CD8-positive, alpha-beta memory T cell (primary cell): ENCODE data around the gene VWA3B. TPM values are rescaled to one million over a fixed set of nuclear protein-coding genes. Genes with fewer than 3 reads are reported as not detected.
"Not testable (repeated sequence)": the region's sequence is repeated elsewhere in the genome, so short reads cannot be mapped to it uniquely, and the experiment has no call there.

Experiments used
- CTCF ChIA-PET: fragments of 350-600 bp; sonication (Branson Sonifier 250); formaldehyde crosslinking; loops from one replicate; lab custom pipeline; 2021; ENCODE audit warnings: antibody characterized with exemption; lab: Charles Lee
- POLR2A ChIA-PET: fragments of 350-600 bp; sonication (Branson Sonifier 250); formaldehyde crosslinking; loops from one replicate; lab custom pipeline; 2021; ENCODE audit warnings: antibody characterized with exemption; lab: Charles Lee
- DNase-seq, 5 donors: peaks; one replicate each; pipeline versions ENCODE4 v3.0.0 to v3.0.0-alpha.2; 2020 to 2022; ENCODE audit warnings: mixed read lengths in 1 of 5
- H3K27ac ChIP-seq: one replicate; pipeline ENCODE4 v1.7.0; 2013; ENCODE audit warnings: low read depth, mild to moderate bottlenecking, low read length, moderate library complexity
- H3K27me3 ChIP-seq: 2 replicates; pipeline ENCODE4 v1.7.0; 2013; ENCODE audit warnings: low read length, mild to moderate bottlenecking; ENCODE audit not compliant: insufficient read depth, poor library complexity, severe bottlenecking
- H3K36me3 ChIP-seq: 2 replicates; pipeline ENCODE4 v1.7.0; 2013; ENCODE audit warnings: mild to moderate bottlenecking, low read length, moderate library complexity; ENCODE audit not compliant: insufficient read depth
- H3K4me1 ChIP-seq: 2 replicates; pipeline ENCODE4 v1.7.0; 2013; ENCODE audit warnings: mild to moderate bottlenecking, low read length, moderate library complexity; ENCODE audit not compliant: insufficient read depth
- H3K4me3 ChIP-seq: 2 replicates; pipeline ENCODE4 v1.7.0; 2013; ENCODE audit warnings: mild to moderate bottlenecking, low read length
- H3K9me3 ChIP-seq: 2 replicates; pipeline ENCODE4 v1.7.0; 2013; ENCODE audit warnings: mild to moderate bottlenecking, low read length
- H3K27ac Mint-ChIP-seq, 8 donors: one replicate each; pipeline ENCODE4 v1.8.0; 2020 to 2021; ENCODE audit warnings: mixed read lengths in 8 of 8, mild to moderate bottlenecking in 6 of 8, inconsistent platforms in 3 of 8, moderate library complexity in 3 of 8
- H3K27me3 Mint-ChIP-seq, 2 donors: one replicate each; pipeline ENCODE4 v1.8.0; 2020 to 2021; ENCODE audit warnings: mixed read lengths in 2 of 2, mild to moderate bottlenecking in 1 of 2, moderate library complexity in 1 of 2
- H3K36me3 Mint-ChIP-seq, 3 donors: one replicate each; pipeline ENCODE4 v1.8.0; 2020 to 2021; ENCODE audit warnings: mixed read lengths in 3 of 3, inconsistent platforms in 1 of 3, mild to moderate bottlenecking in 1 of 3
- H3K4me1 Mint-ChIP-seq, 3 donors: one replicate each; pipeline ENCODE4 v1.8.0; 2020 to 2021; ENCODE audit warnings: mixed read lengths in 3 of 3, inconsistent platforms in 1 of 3, mild to moderate bottlenecking in 1 of 3
- H3K4me3 Mint-ChIP-seq, 7 donors: one replicate each; pipeline ENCODE4 v1.8.0; 2020 to 2021; ENCODE audit warnings: mixed read lengths in 7 of 7, mild to moderate bottlenecking in 6 of 7, moderate library complexity in 4 of 7, inconsistent platforms in 2 of 7
- H3K9me3 Mint-ChIP-seq, 5 donors: one replicate each; pipeline ENCODE4 v1.8.0; 2020 to 2022; ENCODE audit warnings: mixed read lengths in 5 of 5, mild to moderate bottlenecking in 3 of 5, moderate library complexity in 2 of 5, inconsistent platforms in 1 of 5
- polyA plus RNA-seq: library from polyadenylated mRNA; unstranded; fragments of 300-500 nt; fragmentation: Illumina TruSeq; gene quantifications from one replicate; pipeline ENCODE4 v1.2.3, GENCODE V29; 2021
- total RNA-seq, 2 experiments: library from RNA; stranded (reverse); gene quantifications; one replicate each; pipeline ENCODE4 v1.2.3, GENCODE V29; 2021

Gene VWA3B
- total and polyA plus RNA-seq, 3 experiments from 2014 or later = not detected

DNA sequence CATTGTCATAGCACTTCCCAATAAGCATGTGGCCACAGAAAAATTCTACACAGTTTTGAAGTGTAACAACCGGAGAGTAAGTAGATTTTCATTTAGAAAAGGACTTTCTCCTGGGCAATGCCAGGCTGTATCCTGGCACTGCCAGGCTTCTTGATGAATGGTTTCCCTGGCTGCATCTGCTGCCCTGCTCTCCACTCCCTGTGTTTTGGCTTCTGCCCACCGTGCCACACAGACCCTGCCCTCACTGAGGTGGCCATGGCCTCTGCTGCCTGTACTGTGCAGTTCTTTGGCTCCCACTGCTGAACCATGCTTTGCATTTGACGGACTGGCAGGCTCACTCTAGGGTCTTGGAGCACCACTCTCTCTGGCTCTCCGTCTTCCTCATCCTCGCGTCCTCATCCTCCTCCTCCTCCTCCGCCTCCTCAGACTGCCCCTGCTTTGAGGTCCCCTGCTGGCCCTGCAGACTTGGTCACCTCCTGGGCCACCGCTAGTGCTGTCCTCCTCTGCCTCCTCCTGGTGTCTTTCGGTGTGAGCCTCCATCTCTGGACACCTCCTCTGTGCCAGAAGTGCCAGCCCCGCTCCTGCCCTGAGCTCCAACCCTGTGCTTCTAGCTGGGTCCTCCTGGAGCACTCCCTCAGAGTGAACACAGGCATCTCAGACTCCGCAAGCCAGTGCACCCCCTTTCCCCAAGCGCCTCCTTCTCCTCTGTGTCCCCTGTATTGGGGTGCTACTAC, 213.3 kb downstream of the VWA3B start:
- DNase-seq = no peak
- Histone ChIP-seq H3K4me3 (no peak overlapping the region), H3K27me3 (no peaks in the 10 kb centered on the region), H3K9me3 (no peaks in the 10 kb centered on the region), H3K27ac (no peak overlapping the region), H3K4me1 (no peaks in the 10 kb centered on the region), H3K36me3 (no peaks in the 10 kb centered on the region)
- POLR2A ChIA-PET = no interaction called here
- Mint-ChIP-seq H3K27ac (no peak overlapping the region), H3K9me3 (no peaks in the 10 kb centered on the region), H3K36me3 (no peaks in the 10 kb centered on the region), H3K4me3 (no peak overlapping the region), H3K27me3 (peaks cover 28 to 41% of the 10 kb centered on the region in 2 donors), H3K4me1 (no peaks in the 10 kb centered on the region)
- CTCF ChIA-PET = no interaction called here

DNA sequence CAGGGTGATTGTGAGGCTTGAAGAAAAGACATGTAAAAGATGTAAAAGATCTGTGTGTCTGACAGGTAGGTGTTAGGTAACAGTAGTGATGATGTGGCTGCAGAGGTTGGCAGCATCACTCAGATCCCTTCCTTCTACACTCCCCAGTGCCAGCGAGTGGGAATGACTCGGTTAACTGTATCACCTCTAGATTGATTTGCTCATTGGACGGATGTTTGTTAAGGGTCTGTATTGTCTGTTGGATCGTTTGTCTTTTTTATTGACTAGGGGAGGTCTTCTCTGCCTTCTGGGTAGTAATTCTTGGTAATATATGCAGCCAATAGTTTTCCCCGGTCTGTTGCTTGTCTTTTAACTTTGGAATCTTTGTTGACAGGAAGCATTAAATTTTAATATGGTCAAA, 214.5 kb downstream of the VWA3B start:
- Mint-ChIP-seq H3K36me3 (no peaks in the 10 kb centered on the region), H3K4me3 (no peak overlapping the region), H3K9me3 (no peaks in the 10 kb centered on the region), H3K4me1 (no peaks in the 10 kb centered on the region), H3K27ac (no peak overlapping the region), H3K27me3 (peaks cover 25 to 43% of the 10 kb centered on the region in 2 donors)
- ChIA-PET POLR2A (no interaction called here), CTCF (no interaction called here)
- no peak for DNase-seq
- no peak overlapping the region for H3K27ac ChIP-seq
- no peak overlapping the region for H3K4me3 ChIP-seq
- H3K4me1 ChIP-seq = no peaks in the 10 kb centered on the region
- no peaks in the 10 kb centered on the region for H3K27me3 ChIP-seq
- H3K9me3 ChIP-seq = no peaks in the 10 kb centered on the region
- no peaks in the 10 kb centered on the region for H3K36me3 ChIP-seq

DNA sequence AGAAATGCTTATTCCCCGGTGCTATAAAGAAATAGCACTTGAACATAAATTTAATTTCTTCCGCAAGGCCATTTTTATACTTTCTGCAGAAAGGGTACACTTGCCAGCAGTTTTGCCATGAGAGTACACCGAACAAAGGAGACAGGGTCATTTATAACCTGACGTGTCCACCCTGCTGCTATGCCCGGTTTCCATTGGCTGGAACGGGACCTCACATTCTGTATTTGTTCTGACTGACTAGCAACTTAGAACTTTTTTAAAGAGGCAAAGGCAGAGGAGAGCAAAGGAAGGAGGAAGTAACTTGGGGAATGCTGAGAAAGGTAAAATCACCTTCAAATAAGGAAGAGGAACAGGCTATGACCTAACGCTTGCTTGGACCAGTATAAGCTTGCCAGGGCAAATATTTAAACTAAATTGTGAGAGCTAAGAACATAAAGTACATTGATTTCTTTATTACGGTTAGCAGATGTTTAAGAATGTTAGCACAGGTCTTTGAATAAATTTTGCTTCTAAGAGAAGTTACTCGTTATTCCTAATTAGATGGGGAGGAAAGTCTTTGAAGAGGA, 220.2 kb downstream of the VWA3B start:
- H3K36me3 Mint-ChIP-seq, H3K27ac Mint-ChIP-seq, H3K4me3 Mint-ChIP-seq, H3K4me3 ChIP-seq, H3K27me3 ChIP-seq, DNase-seq, H3K27ac ChIP-seq, H3K36me3 ChIP-seq, H3K9me3 Mint-ChIP-seq, H3K4me1 ChIP-seq, CTCF ChIA-PET, H3K9me3 ChIP-seq, H3K4me1 Mint-ChIP-seq, POLR2A ChIA-PET: not testable (repeated sequence)
- H3K27me3 Mint-ChIP-seq = peaks cover 23 to 76% of the 10 kb centered on the region in 2 donors

DNA sequence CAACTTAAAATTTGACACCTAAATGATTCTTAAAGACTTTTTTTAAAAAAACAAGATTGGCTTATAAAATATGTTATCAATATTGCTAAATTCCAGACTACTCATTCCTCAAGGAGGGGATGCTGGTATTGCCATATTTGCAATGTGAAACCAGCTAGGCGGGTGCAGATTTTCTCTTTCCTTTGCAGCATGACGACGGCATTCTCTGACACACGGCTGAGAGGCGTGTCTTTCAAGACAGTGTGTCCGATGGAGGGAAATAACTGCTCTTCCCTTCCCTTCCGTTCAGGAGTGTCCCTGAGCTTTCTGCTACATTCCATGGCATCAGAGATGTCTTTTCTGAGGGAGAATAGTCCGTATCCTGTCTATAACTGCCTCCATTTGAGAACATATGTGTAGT, 221.1 kb downstream of the VWA3B start:
- H3K27me3 Mint-ChIP-seq = peaks cover 23 to 76% of the 10 kb centered on the region in 2 donors
- no peaks in the 10 kb centered on the region for H3K4me1 ChIP-seq
- H3K4me1 Mint-ChIP-seq = no peaks in the 10 kb centered on the region
- H3K4me3 Mint-ChIP-seq = no peak overlapping the region
- ChIA-PET POLR2A (no interaction called here), CTCF (no interaction called here)
- no peaks in the 10 kb centered on the region for H3K9me3 ChIP-seq
- no peaks in the 10 kb centered on the region for H3K9me3 Mint-ChIP-seq
- H3K36me3 ChIP-seq = no peaks in the 10 kb centered on the region
- no peak for DNase-seq
- H3K4me3 ChIP-seq = no peak overlapping the region
- H3K36me3 Mint-ChIP-seq = no peaks in the 10 kb centered on the region
- H3K27ac Mint-ChIP-seq = no peak overlapping the region
- H3K27ac ChIP-seq = no peak overlapping the region
- peaks cover 6% of the 10 kb centered on the region for H3K27me3 ChIP-seq

DNA sequence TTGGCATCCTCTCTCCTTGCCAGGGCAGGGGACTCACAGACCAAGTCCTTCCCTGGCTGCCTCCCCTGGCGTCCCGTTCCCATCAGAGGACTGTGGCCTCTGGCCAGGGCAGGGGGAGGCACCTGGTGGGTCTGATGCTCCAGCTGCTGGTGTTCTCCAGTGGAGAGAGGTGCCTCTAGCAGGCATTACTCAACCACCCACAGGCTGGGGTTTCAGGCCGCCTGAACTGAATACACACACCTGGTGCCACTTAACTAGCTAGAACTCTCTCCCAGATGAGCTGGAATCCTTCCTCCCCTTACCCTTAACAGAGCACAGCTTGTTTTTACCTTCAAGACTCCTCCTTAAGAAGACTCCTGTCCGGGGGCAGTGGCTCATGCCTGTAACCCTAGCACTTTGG, 221.6 kb downstream of the VWA3B start:
- ChIA-PET CTCF (no interaction called here), POLR2A (no interaction called here)
- H3K9me3 ChIP-seq = no peaks in the 10 kb centered on the region
- H3K9me3 Mint-ChIP-seq = no peaks in the 10 kb centered on the region
- H3K36me3 ChIP-seq = no peaks in the 10 kb centered on the region
- no peak overlapping the region for H3K27ac Mint-ChIP-seq
- peaks cover 6% of the 10 kb centered on the region for H3K27me3 ChIP-seq
- no peak overlapping the region for H3K4me3 ChIP-seq
- peaks cover 23 to 78% of the 10 kb centered on the region in 2 donors for H3K27me3 Mint-ChIP-seq
- H3K36me3 Mint-ChIP-seq = no peaks in the 10 kb centered on the region
- H3K4me3 Mint-ChIP-seq = no peak overlapping the region
- H3K27ac ChIP-seq = no peak overlapping the region
- DNase-seq = no peak
- no peaks in the 10 kb centered on the region for H3K4me1 ChIP-seq
- no peaks in the 10 kb centered on the region for H3K4me1 Mint-ChIP-seq

DNA sequence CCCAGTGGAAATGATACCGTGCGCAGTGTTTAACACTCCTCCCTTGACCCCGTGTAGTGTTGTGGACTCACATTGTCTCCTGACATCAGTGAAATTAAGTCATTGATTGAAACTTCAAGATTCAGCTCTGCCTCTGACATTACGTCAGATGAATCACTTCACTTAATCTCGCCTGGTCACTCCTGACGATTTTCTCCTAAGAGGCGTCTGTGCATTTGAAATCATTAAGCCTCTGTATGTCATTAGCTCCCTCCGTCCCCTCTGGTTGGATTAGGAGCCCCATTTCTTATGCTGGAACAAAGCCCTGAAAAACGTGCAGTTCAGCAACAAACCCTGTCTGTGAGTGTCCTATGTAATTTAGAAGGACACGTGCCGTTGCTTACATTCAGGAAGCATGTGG, 222.6 kb downstream of the VWA3B start:
- H3K36me3 Mint-ChIP-seq = no peaks in the 10 kb centered on the region
- H3K4me3 ChIP-seq = no peak overlapping the region

DNA sequence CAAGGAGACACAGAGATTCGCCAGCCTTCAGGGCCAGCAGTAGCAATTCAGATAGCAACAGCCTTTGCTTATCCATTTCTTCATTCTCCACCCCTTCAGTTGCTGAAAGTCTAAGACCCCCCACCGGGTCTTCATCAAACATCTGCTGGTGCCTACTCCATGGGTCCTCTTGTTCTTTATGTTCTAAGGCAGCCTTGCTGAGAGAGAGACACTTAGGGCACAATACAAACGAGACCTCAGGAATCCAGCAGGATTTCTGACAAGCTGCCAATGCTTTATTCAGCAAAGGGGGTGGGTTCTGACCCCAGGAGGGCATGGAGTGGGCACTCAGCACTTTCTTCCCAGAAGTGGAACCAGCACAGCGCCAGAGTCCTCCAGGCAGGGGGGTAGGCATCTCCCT, 223.0 kb downstream of the VWA3B start:
- no peaks in the 10 kb centered on the region for H3K36me3 Mint-ChIP-seq
- Histone ChIP-seq H3K27me3 (peaks cover 6% of the 10 kb centered on the region), H3K27ac (no peak overlapping the region), H3K36me3 (no peaks in the 10 kb centered on the region), H3K4me1 (no peaks in the 10 kb centered on the region), H3K4me3 (no peak overlapping the region), H3K9me3 (no peaks in the 10 kb centered on the region)
- POLR2A ChIA-PET = no interaction called here
- no peaks in the 10 kb centered on the region for H3K4me1 Mint-ChIP-seq
- CTCF ChIA-PET = no interaction called here
- H3K27ac Mint-ChIP-seq = no peak overlapping the region
- DNase-seq = no peak
- no peak overlapping the region for H3K4me3 Mint-ChIP-seq
- no peaks in the 10 kb centered on the region for H3K9me3 Mint-ChIP-seq
- peaks cover 27 to 74% of the 10 kb centered on the region in 2 donors for H3K27me3 Mint-ChIP-seq

More for the DNA sequence above, 222.6 kb downstream of the VWA3B start:
- ChIA-PET POLR2A (no interaction called here), CTCF (no interaction called here)
- Histone ChIP-seq H3K9me3 (no peaks in the 10 kb centered on the region), H3K4me1 (no peaks in the 10 kb centered on the region), H3K27ac (no peak overlapping the region), H3K36me3 (no peaks in the 10 kb centered on the region), H3K27me3 (peaks cover 6% of the 10 kb centered on the region)
- DNase-seq = no peak
- H3K9me3 Mint-ChIP-seq = no peaks in the 10 kb centered on the region
- no peaks in the 10 kb centered on the region for H3K4me1 Mint-ChIP-seq
- no peak overlapping the region for H3K27ac Mint-ChIP-seq
- peaks cover 29 to 78% of the 10 kb centered on the region in 2 donors for H3K27me3 Mint-ChIP-seq
- H3K4me3 Mint-ChIP-seq = no peak overlapping the region

DNA sequence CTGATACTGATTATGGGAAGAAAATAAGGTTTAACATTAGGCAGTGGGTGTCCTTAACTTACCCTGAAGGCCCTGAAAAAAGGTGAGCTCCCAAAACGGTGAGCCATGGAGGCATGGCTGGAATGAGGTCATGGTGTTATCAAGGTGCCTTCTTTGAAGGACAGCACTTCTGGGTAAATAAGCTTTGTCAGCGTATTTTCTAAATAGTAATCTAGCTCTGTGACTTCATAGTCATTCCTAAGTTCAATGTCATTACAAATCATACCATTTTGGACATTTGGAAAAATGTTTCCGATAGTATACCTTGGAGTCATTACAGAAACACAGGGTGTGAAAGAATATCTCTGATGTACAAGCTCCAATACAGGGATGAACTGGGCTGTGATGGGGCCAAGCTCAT, 224.1 kb downstream of the VWA3B start:
- H3K27ac Mint-ChIP-seq = no peak overlapping the region
- no peaks in the 10 kb centered on the region for H3K9me3 Mint-ChIP-seq
- no peak overlapping the region for H3K27ac ChIP-seq
- no peaks in the 10 kb centered on the region for H3K4me1 Mint-ChIP-seq
- H3K4me3 Mint-ChIP-seq = no peak overlapping the region
- peaks cover 6% of the 10 kb centered on the region for H3K27me3 ChIP-seq
- H3K4me1 ChIP-seq = no peaks in the 10 kb centered on the region
- ChIA-PET POLR2A (no interaction called here), CTCF (no interaction called here)
- no peaks in the 10 kb centered on the region for H3K9me3 ChIP-seq
- H3K4me3 ChIP-seq = no peak overlapping the region
- H3K27me3 Mint-ChIP-seq = peaks cover 29 to 71% of the 10 kb centered on the region in 2 donors
- no peak for DNase-seq
- no peaks in the 10 kb centered on the region for H3K36me3 ChIP-seq
- no peaks in the 10 kb centered on the region for H3K36me3 Mint-ChIP-seq
